AG09309 (cell line): ENCODE data around the gene PTPRM.
A peak's percentile ranks its signal among the peaks of the same experiment; 100 is the strongest.

Source experiments
- DNase-seq: peaks from one replicate; pipeline ENCODE4 v3.0.0-alpha.2; 2010; ENCODE audit warnings: low read depth
- H3K4me3 ChIP-seq: 2 replicates; pipeline ENCODE4 v1.5.1; 2011; ENCODE audit warnings: mild to moderate bottlenecking, low read depth, low read length, moderate library complexity; ENCODE audit not compliant: control insufficient read depth
- CTCF ChIP-seq: IDR thresholded peaks from 2 replicates; pipeline ENCODE4 v1.5.1; 2011; ENCODE audit warnings: mild to moderate bottlenecking, low read depth, low read length, inconsistent platforms; ENCODE audit not compliant: insufficient read depth, control insufficient read depth; ENCODE audit errors: missing control alignments

The PTPRM gene

GRCh38 chr18:7758764-7759163 lies 191.6 kb downstream of the PTPRM start:
- no peak for TF ChIP-seq CTCF
- no peak for DNase-seq
- H3K4me3 ChIP-seq = no peak overlapping the region

DNA sequence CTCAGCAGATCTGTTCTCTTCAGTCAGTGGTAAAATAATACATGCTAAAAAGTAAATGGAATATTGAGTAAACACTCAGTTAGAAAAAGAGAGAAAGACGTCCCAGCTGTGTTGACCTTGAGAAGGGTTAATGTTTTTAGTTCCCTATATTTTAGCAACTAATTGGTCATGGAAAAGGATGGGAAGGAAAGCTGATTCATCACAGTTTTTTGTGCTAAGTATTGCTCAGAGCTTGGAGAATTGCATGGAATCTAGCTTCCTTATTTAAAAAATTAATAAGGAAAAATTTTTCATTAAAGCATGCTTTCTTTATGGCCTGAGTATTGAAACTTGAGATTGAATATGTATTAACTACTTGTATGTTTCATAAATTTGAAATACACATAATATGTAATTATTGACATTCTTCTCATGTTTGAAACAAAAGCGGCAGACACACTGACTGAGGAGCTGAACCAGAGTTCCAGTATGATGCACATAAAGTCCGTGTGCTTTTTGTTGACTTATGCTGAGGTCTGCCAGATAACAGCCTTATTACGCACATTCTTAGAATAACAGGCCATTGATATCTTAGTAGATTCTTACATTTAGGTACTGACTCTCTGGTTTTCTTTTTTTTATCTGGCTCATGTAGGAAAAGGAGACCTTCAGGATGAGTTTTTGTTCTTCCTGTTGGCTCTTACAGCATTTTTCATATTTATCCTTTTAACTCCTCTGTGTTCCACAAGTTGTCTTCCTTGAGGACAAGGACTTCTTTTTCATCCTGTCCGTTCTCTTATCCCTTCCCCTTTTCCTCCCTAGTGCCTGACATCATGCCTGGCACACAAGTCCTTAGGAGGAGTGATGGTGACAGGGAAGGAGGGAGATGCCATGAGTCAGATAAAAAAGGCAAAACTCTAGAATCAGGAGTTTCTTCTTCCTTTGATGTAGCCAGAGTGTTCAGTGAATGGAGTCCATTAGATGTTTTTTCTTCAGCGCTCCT lies 194.1 kb downstream of the PTPRM start:
- DNase-seq = peak; percentile 20
- TF ChIP-seq CTCF = no peak
- no peak overlapping the region for H3K4me3 ChIP-seq

DNA sequence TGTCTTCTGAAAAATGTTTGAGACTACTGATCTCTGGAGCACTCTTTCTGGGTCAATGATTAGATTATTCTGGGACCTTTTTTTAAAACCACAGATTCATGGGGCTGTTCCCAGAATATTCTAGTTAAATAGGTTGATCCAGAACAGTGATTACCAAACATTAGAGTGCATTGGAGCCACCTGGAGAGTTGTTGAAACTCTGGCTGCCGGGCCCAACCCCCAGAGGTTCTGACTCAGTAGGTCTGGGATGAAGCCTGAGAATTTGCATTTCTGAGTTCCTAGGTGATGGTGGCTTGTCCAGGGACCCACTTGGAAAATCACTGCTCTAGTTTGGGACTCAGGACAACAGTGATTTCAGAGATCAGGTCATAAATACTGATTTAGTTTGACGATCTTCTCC lies 197.3 kb downstream of the PTPRM start:
- no peak for TF ChIP-seq CTCF
- no peak overlapping the region for H3K4me3 ChIP-seq
- DNase-seq = no peak

GRCh38 chr18:7766346-7766745 lies 199.2 kb downstream of the PTPRM start:
- DNase-seq = no peak
- TF ChIP-seq CTCF = no peak
- H3K4me3 ChIP-seq = no peak overlapping the region

DNA sequence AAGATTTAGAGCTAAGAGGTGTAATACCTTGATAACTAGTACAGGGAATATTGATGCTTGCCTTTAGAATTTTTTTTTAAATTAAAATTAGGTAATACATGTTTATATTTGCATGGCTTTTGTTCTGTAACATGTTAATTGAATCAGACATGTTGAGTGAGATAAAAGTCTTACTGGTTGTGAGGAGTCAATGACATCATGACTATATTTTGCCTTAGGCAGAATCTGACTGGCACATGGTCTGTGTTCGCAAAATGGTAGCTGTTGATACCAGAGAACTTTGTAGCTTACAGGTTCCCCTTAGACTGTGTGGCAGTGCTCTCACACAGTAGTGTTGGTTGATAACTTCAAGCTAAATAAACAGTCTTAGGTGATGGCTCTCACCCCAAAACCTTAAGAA lies 199.7 kb downstream of the PTPRM start:
- H3K4me3 ChIP-seq = no peak overlapping the region
- DNase-seq = no peak
- TF ChIP-seq CTCF = no peak

- TF ChIP-seq CTCF = no peak
- DNase-seq = no peak
These were observed 203.8 kb downstream of the PTPRM start for GRCh38 chr18:7770908-7771307.

More at GRCh38 chr18:7770908-7771307, 203.8 kb downstream of the PTPRM start:
- no peak overlapping the region for H3K4me3 ChIP-seq
